Fibroblast of skin of scalp (primary cell): ENCODE results near the gene ACTN1.
"Not testable (repeated sequence)": the region's sequence is repeated elsewhere in the genome, so short reads cannot be mapped to it uniquely, and the experiment has no call there.

Experiments used
- DNase-seq: peaks from one replicate; pipeline ENCODE4 v3.0.0-alpha.2; 2013

The ACTN1 gene

GRCh38 chr14:68986225-68986624, 7.1 kb upstream of the ACTN1 start:
- no peak for DNase-seq

DNA sequence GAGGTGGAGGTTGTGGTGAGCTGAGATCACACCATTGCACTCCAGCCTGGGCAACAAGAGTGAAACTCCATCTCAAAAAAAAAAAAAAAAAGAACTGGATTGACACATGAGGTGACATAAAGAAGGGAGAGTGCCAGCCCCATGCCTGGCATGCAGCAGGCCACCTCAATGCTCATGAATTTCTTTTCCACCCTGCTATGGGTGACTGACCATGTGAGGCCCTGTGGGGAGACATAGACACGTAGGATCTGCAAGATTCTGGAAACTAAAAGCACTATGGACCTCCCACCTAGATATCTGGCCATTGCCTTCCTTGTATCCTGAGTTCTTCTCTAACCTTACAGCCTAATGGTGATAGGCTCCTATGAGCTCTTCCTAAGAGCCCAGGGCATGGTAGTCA, 5.6 kb upstream of the ACTN1 start:
- no peak for DNase-seq

GRCh38 chr14:68983191-68983590, 4.1 kb upstream of the ACTN1 start:
- DNase-seq: no peak

GRCh38 chr14:68982581-68982980, 3.5 kb upstream of the ACTN1 start:
- DNase-seq: peak; percentile 50

DNA sequence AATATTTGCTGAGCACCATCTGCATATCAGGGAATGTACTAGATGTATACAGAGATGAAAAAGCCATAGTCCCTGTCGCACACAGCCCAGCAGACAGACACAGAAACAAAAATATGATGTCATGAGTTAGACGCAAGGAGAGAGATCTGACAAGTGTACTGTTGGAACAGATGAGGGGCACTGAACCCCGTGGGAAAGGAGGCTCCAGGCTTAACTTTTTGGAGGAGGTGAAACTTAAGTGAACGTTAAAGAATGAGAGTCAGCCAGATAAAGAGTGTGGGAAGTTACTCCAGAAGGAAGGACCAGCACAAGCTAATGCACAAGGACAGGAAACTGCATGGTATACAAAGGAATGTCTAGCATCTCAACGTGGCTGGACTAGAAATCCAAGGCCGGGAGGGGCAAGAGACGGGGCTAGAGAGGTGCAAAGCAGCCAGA, 2.5 kb upstream of the ACTN1 start:
- DNase-seq: peak; percentile 85

DNA sequence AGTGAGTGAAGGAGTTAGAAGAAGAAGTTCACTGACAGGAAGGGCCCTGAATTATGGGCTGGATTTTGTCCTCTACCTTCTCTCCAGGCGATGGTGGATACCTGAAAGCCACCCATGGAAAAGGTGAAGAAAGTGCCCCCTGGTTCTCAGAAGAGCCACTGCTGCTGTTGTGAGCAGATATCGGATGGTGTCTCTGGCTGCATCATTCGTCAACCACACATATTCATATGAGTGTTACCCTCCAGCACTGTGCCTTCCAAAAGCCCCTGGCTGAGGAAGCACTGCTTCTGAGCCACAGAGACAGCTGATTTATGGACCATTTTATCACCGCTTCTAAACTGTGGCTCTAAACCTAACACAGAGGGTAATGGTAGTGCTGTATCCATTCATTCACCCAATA, 2.0 kb upstream of the ACTN1 start:
- no peak for DNase-seq

DNA sequence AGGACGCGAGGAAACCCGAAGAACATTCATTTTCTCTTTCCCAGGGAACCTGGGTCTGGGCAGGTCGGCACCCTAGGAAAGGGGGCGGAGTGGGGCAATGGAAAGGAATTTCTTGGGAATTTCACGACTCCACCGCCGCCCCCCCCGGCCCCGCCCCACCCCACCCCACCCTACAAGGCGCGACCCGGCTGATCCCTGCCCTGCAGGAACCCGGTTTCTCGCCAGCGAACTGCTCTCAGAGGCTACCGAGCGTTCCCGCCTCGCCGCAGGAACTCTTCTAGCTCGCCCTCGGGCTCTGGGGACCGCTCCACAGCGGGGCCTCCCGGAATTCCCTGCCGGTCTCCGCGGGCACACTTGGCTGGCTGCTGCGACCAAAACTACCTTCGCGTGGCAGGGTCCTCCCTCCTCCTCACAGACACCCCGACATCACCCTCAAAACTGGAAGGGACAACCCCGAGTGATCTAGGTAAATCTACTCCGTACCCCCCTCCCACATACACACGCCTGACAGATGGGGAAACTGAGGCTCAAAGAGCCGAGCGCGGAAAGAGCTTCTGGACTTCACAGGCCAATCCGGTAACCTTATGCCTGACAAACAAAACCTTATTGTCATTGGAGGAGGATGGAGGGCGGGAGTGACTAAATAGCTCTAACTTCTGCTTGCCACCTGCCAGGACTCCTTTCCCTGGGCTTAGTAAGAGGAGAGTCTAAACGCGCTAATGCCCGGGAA, 785 bp upstream of the ACTN1 start:
- DNase-seq: no peak

DNA sequence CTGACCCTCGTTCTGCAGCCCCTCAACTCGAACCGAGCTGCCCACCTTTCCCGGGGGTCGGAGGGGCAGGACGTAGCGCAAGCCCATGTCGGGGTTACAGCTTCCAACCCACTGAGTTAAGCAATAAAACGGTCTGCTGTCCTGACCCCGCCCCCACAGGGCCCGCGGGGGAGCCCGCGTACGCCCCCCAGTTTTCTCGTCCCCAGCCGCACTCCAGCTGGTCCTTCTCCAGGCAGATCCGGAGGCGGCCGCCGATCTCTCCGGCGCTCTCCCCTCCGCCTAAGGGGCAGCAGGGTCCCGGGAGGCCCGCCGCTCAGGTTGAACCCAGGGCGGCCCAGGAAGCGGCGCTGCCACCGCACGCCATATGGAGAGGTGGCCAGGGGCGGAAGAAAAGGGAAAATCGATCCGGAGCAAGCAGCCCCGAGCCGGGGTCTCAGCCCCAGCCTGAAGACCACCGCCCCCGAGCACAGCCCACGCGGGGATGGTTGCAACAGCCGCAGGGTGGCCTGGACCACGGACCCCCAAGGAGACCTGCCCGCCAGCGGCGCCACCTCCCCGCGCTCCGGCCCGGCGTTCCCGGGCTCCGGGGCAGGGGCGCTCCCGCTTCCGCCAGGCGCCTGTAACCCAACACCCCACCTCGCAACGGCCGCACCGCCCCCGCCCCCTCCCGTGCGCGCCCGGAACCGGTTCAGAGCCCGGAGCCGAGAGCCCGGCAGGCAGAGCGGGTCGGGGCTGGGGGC, 760 bp downstream of the ACTN1 start:
- DNase-seq: peak; percentile 64

GRCh38 chr14:68977718-68978171, 1.4 kb downstream of the ACTN1 start:
- peak; percentile 99 for DNase-seq

DNA sequence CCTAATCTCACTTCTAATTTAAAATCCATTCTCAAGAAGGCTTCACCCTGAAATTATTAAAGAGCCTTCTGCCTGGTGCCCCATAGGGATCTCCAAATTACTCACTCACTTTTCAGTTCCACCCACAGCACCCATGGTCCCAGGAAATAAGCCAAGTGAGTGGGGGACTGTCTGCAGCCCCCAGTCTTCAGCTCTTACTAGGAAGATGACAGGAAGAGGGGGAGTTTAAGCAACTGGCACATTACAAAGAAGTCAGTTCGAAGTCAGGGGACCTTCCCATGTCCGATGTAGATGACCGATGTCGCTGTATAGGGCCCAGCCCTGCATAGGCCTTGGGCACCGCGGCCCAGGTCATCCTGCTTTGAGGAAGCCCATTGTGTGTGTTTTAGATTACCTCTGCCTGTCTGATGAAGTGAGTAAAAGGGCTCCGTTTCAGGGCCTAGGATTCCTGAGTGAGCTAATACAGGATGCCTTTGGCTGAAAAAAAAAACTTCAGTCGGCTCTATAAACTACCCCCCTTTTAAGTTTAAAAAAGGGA, 1.9 kb downstream of the ACTN1 start:
- no peak for DNase-seq

GRCh38 chr14:68976160-68977067, 2.7 kb downstream of the ACTN1 start:
- DNase-seq: peak; percentile 48

GRCh38 chr14:68975667-68976066, 3.4 kb downstream of the ACTN1 start:
- DNase-seq: peak; percentile 70

DNA sequence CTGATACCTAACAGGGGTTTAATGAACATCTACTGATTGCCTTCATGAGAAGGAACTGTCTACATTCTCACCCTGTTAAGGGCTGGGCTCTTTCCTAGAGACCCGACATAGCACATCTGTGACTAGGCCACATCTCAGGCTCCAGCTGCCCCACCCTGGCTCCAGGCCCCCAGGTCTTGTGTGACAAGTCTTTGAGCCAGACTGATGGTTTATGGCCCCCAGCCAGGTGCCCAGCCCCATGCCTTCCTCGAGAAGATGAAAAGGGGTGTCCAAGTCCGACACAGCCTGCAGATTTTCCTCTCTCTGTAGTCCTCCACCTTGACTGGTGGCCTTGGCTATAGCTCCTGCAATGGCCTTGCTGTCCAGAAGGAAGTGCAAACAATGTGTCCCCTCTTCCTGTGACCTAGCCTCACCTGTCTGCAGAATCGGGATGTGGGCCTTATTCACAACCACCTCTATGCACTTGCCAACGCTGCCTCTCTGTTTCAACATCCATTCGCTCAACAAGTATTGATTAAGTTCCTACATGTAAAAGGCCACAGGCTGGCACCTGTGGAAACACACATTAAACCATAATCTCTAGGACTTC, 4.2 kb downstream of the ACTN1 start:
- no peak for DNase-seq

DNA sequence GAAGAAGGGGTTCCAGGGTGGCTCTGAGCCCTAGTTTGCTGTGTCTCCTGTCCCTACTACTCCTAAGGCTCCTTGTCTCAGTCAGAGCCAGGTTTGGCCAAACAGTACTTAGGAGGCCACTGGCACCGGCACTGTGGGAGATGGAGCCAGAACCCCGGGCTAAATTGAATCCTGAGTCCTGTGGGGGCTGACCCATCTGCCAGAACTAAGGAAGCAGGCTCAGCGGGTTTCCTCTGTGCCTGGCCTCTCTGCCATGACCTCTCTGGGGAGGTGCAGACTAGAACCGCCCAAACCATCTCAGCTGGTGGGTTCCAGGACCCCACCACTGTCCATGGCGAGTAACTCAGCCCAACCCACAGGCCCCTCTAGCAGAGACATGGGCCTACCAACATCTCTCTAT, 5.5 kb downstream of the ACTN1 start:
- no peak for DNase-seq

DNA sequence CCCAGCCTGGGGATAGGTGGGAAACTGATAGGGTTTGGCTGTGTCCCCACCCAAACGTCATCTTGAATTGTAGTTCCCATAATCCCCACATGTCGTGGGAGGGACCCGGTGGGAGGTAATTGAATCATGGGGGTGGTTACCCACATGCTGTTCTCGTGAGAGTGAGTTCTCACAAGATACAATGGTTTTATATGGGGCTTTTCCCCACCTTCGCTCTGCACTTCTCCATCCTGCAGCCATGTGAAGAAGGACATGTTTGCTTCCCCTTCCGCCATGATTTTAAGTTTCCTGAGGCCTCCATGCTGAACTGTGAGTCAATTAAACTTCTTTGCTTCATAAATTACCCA, 5.9 kb downstream of the ACTN1 start:
- DNase-seq: not testable (repeated sequence)

GRCh38 chr14:68972507-68973218, 6.4 kb downstream of the ACTN1 start:
- no peak for DNase-seq

DNA sequence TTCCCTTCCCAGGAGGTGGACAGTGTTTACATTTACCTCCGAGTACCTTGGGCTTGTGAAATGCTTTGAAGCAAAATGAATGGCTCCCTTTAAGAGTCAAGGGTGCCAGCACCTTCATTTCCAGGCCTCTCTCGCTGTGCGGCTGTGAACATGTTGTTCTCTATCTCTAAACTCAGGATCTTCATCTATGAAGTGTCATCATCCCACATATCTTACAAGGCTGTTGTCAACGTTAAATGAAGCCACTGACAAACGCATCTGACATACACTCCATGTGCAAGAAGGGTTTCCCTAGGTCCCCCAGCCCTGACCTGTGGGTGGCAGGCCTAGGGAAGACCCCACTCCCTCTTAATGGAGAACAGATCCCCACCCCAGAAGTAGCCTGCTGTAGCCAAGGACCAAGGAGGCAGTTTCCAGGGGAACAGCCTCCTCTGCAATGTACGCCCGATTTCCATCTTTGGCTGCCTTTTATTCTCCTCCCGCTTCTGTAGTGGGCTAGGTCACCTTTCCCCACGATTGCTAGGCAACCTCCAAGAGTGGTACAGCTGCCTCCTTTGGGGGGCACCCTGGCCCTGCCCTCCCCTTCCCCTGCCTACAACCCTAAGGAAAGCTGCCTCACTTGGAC, 7.6 kb downstream of the ACTN1 start:
- DNase-seq: no peak

GRCh38 chr14:68970736-68971135, 8.4 kb downstream of the ACTN1 start:
- DNase-seq: no peak

DNA sequence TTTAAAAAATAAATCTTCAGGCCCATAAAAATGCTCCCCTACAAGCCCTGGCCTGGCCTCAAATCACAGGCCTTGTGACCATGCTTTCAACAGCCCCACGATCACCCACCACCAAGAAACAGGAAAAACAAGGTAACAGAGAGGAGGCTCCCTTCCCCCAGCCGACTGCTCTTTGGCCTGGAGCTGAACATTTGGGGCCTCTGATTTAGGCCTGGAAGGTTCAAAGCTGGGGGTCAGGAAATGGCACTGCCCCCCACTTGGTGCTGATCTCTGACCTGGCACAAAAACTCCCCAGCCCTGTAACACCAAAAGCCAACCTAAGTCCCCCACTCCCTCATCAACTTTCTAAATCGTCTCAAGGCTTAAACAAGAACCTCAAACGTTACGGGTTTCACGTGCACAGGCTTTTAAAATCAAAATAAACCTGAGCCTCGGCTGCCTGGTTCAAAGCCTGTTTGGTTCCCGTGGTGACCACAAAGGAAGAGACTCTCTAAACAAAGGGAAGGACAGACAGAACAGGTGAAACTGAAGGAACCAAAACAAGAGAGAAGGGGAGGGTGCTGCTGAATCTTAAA, 9.0 kb downstream of the ACTN1 start:
- DNase-seq: no peak

DNA sequence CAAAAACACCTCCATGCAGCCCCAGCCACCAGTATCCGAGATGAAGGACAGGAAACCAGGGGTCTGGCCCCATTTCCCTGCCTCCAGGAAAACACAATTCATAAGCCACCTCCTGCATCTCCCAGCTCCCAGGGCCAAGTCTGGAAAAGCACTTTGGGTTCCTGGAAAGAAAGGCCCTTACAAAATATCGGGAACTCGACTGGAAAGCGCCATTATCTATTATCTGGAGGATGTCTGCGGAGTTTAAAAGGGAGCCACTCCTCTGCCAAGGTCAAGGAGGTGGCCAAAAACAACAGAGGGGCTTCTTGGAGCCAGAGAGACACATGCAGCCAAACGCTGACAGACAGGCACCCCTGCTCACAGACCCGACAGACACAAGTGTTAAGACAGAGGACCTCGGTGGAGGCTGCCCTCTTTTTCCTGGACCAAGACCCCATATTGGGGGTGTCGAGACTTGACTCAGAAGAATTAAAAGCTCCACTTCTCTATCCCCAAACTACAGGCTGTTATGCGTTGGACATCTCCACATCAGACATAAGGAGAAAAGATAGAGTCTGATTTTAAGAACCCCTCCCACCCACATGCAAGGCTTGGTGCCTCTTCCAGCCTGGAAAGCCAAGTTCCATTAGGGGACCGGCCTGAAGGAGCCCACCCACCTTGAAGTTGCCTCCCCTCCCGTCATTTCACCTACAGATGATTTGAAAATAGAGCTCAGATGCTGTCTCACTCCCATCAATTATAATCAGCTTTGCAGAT, 9.6 kb downstream of the ACTN1 start:
- no peak for DNase-seq
